ES-I3 (cell line): ENCODE results near the gene SPTLC3.
"Not testable (repeated sequence)": the region's sequence is repeated elsewhere in the genome, so short reads cannot be mapped to it uniquely, and the experiment has no call there.

ENCODE experiments used
- H3K36me3 ChIP-seq: 2 replicates; pipeline ENCODE4 v1.6.1; 2013; ENCODE audit warnings: mild to moderate bottlenecking, low read length, control low read depth, moderate library complexity; ENCODE audit not compliant: insufficient read depth
- H3K4me1 ChIP-seq: 2 replicates; pipeline ENCODE4 v1.6.1; 2013; ENCODE audit warnings: mild to moderate bottlenecking, control low read depth, low read length; ENCODE audit not compliant: insufficient read depth
- H3K9ac ChIP-seq: 2 replicates; pipeline ENCODE4 v1.6.1; 2013; ENCODE audit warnings: low read depth, mild to moderate bottlenecking, low read length, moderate library complexity
- H3K9me3 ChIP-seq: 2 replicates; pipeline ENCODE4 v1.6.1; 2013; ENCODE audit warnings: mild to moderate bottlenecking, low read length, moderate library complexity; ENCODE audit not compliant: control insufficient read depth, insufficient read depth

SPTLC3 gene

GRCh38 chr20:12977328-12978125 lies 31.2 kb upstream of the SPTLC3 start:
- Histone ChIP-seq H3K9ac (no peak overlapping the region), H3K9me3 (no peaks in the 10 kb centered on the region), H3K4me1 (no peaks in the 10 kb centered on the region), H3K36me3 (no peaks in the 10 kb centered on the region)

DNA sequence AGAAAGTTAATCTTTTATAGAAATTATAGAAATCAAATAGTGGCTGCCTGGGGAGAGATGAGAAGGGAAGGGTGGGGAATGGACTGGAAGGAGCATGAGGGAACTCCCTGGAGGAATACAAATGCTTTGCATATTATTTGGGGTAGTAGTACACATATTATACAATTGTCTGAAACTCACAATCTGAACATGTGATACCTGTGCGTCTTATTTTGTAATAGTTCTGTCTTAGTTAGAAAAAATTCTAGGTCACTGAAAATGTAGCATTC lies 30.7 kb upstream of the SPTLC3 start:
- H3K9me3 ChIP-seq: no peaks in the 10 kb centered on the region
- H3K36me3 ChIP-seq: no peaks in the 10 kb centered on the region
- no peaks in the 10 kb centered on the region for H3K4me1 ChIP-seq
- no peak overlapping the region for H3K9ac ChIP-seq

- no peaks in the 10 kb centered on the region for H3K4me1 ChIP-seq
- no peaks in the 10 kb centered on the region for H3K36me3 ChIP-seq
- no peaks in the 10 kb centered on the region for H3K9me3 ChIP-seq
- H3K9ac ChIP-seq: no peak overlapping the region
Observed at GRCh38 chr20:12978613-12979495, 29.9 kb upstream of the SPTLC3 start.

- not testable (repeated sequence) for H3K36me3 ChIP-seq, H3K9ac ChIP-seq, H3K9me3 ChIP-seq, H3K4me1 ChIP-seq
Observed at GRCh38 chr20:12979713-12980112, 29.1 kb upstream of the SPTLC3 start.

GRCh38 chr20:12982098-12982497 lies 26.7 kb upstream of the SPTLC3 start:
- Histone ChIP-seq H3K36me3 (no peaks in the 10 kb centered on the region), H3K9me3 (no peaks in the 10 kb centered on the region), H3K9ac (no peak overlapping the region), H3K4me1 (no peaks in the 10 kb centered on the region)

GRCh38 chr20:12984069-12984765 lies 24.6 kb upstream of the SPTLC3 start:
- no peaks in the 10 kb centered on the region for H3K36me3 ChIP-seq
- H3K4me1 ChIP-seq: no peaks in the 10 kb centered on the region
- H3K9me3 ChIP-seq: no peaks in the 10 kb centered on the region
- H3K9ac ChIP-seq: no peak overlapping the region

GRCh38 chr20:12984863-12985262 lies 23.9 kb upstream of the SPTLC3 start:
- Histone ChIP-seq H3K9ac (no peak overlapping the region), H3K36me3 (no peaks in the 10 kb centered on the region), H3K4me1 (no peaks in the 10 kb centered on the region), H3K9me3 (no peaks in the 10 kb centered on the region)

DNA sequence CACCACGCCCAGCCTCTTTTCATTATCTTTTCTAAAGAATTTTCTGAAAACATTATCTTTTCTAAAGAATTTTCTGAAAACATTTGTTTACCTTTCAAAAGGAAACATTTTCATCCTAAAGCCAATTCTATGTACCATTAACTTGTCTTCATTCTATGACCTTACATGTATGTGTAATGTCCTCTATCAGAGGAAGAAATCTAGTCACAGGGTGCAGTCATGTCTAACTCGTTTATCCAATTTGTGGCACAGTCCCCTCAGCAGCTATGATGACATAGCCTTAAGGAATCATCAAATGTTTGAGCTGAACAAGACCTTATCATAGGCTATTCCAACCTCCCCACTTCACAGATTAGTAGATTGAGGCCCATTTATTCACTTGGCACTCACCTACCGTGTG lies 21.5 kb upstream of the SPTLC3 start:
- H3K36me3 ChIP-seq: no peaks in the 10 kb centered on the region
- H3K4me1 ChIP-seq: no peaks in the 10 kb centered on the region
- no peaks in the 10 kb centered on the region for H3K9me3 ChIP-seq
- H3K9ac ChIP-seq: no peak overlapping the region

GRCh38 chr20:12989586-12990115 lies 19.1 kb upstream of the SPTLC3 start:
- Histone ChIP-seq H3K9me3 (no peaks in the 10 kb centered on the region), H3K4me1 (no peaks in the 10 kb centered on the region), H3K36me3 (no peaks in the 10 kb centered on the region), H3K9ac (no peak overlapping the region)

- H3K36me3 ChIP-seq: no peaks in the 10 kb centered on the region
- no peaks in the 10 kb centered on the region; the same call in 1 of the 2 replicates for H3K4me1 ChIP-seq
- no peak overlapping the region for H3K9ac ChIP-seq
- H3K9me3 ChIP-seq: no peaks in the 10 kb centered on the region
Observed at GRCh38 chr20:12997128-12997655, 11.6 kb upstream of the SPTLC3 start.

- no peaks in the 10 kb centered on the region for H3K9me3 ChIP-seq
- H3K36me3 ChIP-seq: no peaks in the 10 kb centered on the region
- H3K9ac ChIP-seq: no peak overlapping the region
- no peaks in the 10 kb centered on the region; the same call in 1 of the 2 replicates for H3K4me1 ChIP-seq
Observed at GRCh38 chr20:12998046-12998445, 10.7 kb upstream of the SPTLC3 start.

- no peak overlapping the region for H3K9ac ChIP-seq
- no peaks in the 10 kb centered on the region for H3K9me3 ChIP-seq
- no peaks in the 10 kb centered on the region for H3K36me3 ChIP-seq
- no peaks in the 10 kb centered on the region; the same call in 1 of the 2 replicates for H3K4me1 ChIP-seq
Observed at GRCh38 chr20:12999201-12999600, 9.6 kb upstream of the SPTLC3 start.

- Histone ChIP-seq H3K9me3 (no peaks in the 10 kb centered on the region), H3K4me1 (no peaks in the 10 kb centered on the region), H3K9ac (no peak overlapping the region), H3K36me3 (no peaks in the 10 kb centered on the region)
Observed at GRCh38 chr20:13002251-13002650, 6.5 kb upstream of the SPTLC3 start.

GRCh38 chr20:13006825-13007224 lies 1.9 kb upstream of the SPTLC3 start:
- Histone ChIP-seq H3K36me3 (no peaks in the 10 kb centered on the region), H3K4me1 (peaks cover 7% of the 10 kb centered on the region; the same call in 1 of the 2 replicates), H3K9me3 (no peaks in the 10 kb centered on the region), H3K9ac (no peak overlapping the region)
